Sigmoid colon (tissue), 4 donors: Measurements from ENCODE around the gene ZNF134.
A peak's percentile ranks its signal among the peaks of the same experiment; 100 is the strongest.

Experiments used
- CTCF ChIP-seq, 4 experiments: fragments of 450-650 bp in 3 of 4; fragments of 200-600 bp in 1 of 4; IDR thresholded peaks; one replicate each; pipeline ENCODE4 v1.5.1; 2016 to 2019; ENCODE audit warnings: antibody characterized with exemption in 4 of 4, mild to moderate bottlenecking in 3 of 4, moderate library complexity in 2 of 4
- EP300 ChIP-seq, 4 donors: sonication (generic); formaldehyde crosslinking; IDR thresholded peaks; one replicate each; pipeline ENCODE4 v1.6.1; 2017; ENCODE audit warnings: antibody characterized with exemption in 4 of 4
- POLR2A ChIP-seq, 2 donors: fragments of 450-650 bp; IDR thresholded peaks; one replicate each; pipeline ENCODE4 v1.6.1; 2016; ENCODE audit warnings: antibody characterized with exemption in 2 of 2, mild to moderate bottlenecking in 2 of 2, moderate library complexity in 2 of 2
- POLR2AphosphoS5 ChIP-seq, 4 donors: sonication (generic); formaldehyde crosslinking; IDR thresholded peaks; one replicate each; pipeline ENCODE4 v1.6.1; 2017; ENCODE audit warnings: antibody characterized with exemption in 4 of 4

- TF ChIP-seq CTCF (IDR thresholded peaks at IDR 0.05) (no peak), POLR2A (IDR thresholded peaks at IDR 0.05) (no peak), EP300 (IDR thresholded peaks at IDR 0.05) (no peak), POLR2AphosphoS5 (IDR thresholded peaks at IDR 0.05) (peak; percentile 54 to 78 (median 72))
Measured at GRCh38 chr19:57632987-57633831, 19.2 kb downstream of the ZNF134 start, which contains the start of gene ZNF211.
